Measurements from ENCODE around the gene PDGFC.
A peak's percentile ranks its signal among the peaks of the same experiment; 100 is the strongest.

The PDGFC gene

GRCh38 chr4:156778606-156779005 is 193.0 kb downstream of the PDGFC start:
- peaks cover 0 to 62% (median 19%) of the 10 kb centered on the region in 4 donors for H3K4me1 ChIP-seq
- intact Hi-C loops (cut with DNase I; ENCODE audit: low total_unique reads) = loop anchor here (10.0 kb wide), 2 partner anchors 56 to 176 kb away; no protein-coding TSS in a partner anchor
- no peaks in the 10 kb centered on the region for H3K36me3 ChIP-seq
- TF ChIP-seq, protein P1, sequence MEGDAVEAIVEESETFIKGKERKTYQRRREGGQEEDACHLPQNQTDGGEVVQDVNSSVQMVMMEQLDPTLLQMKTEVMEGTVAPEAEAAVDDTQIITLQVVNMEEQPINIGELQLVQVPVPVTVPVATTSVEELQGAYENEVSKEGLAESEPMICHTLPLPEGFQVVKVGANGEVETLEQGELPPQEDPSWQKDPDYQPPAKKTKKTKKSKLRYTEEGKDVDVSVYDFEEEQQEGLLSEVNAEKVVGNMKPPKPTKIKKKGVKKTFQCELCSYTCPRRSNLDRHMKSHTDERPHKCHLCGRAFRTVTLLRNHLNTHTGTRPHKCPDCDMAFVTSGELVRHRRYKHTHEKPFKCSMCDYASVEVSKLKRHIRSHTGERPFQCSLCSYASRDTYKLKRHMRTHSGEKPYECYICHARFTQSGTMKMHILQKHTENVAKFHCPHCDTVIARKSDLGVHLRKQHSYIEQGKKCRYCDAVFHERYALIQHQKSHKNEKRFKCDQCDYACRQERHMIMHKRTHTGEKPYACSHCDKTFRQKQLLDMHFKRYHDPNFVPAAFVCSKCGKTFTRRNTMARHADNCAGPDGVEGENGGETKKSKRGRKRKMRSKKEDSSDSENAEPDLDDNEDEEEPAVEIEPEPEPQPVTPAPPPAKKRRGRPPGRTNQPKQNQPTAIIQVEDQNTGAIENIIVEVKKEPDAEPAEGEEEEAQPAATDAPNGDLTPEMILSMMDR (IDR thresholded peaks at IDR 0.05) = no peak
- DNase-seq = no peak
- no peaks in the 10 kb centered on the region for H3K27me3 ChIP-seq
- H3K4me3 ChIP-seq = no peak overlapping the region
- H3K9me3 ChIP-seq = no peaks in the 10 kb centered on the region
- peak overlapping the region in 1 of 2 donors; percentile 5 for H3K27ac ChIP-seq

DNA sequence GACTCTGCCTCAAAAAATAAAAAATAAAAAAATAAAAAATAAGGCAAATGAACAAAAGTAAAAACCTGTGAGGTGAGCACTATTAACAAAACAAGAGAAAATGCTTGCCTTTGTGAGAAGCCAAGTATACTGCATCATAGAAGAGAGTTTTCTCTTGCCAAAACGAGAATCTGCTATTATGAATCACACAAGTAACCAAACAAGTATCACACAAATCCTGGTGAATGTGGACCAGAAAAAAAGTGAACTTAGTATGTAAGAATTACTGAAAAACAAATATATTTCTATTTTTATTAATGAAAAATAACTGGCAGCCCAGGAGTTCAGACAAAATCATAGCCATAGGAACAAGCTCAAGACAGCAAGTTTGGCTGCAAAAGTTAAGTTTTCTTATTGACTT is 193.5 kb downstream of the PDGFC start:
- Histone ChIP-seq H3K27ac (peak overlapping the region in 1 of 2 donors; percentile 5), H3K9me3 (no peaks in the 10 kb centered on the region), H3K4me1 (peaks cover 0 to 67% (median 19%) of the 10 kb centered on the region in 4 donors), H3K4me3 (no peak overlapping the region), H3K36me3 (no peaks in the 10 kb centered on the region), H3K27me3 (no peaks in the 10 kb centered on the region)
- intact Hi-C loops (cut with DNase I; ENCODE audit: low total_unique reads) = loop anchor here (10.0 kb wide), 2 partner anchors 57 to 177 kb away; no protein-coding TSS in a partner anchor
- TF ChIP-seq, protein P1 (IDR thresholded peaks at IDR 0.05) = no peak
- no peak for DNase-seq

DNA sequence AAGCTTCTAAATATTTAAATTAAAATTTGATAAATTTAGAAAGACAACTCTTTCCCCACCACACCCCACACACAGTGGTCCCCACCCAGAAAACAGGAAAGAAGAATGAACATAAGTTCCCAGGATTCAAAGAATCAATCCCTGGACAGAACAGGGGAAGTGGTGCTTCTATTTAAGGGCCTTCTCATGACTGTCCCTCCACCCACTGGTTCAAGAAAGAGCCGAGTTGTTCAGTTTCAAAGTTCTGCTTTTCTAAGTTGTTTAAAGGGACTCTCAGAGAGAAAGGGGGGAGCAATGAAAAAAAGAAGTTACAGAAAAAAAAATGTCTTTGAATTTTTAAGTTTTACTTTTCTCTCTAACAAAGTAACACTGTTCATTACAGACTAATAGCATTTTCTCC is 195.8 kb downstream of the PDGFC start:
- DNase-seq = peak in 1 of 2 donors; percentile 35
- no peaks in the 10 kb centered on the region for H3K9me3 ChIP-seq
- H3K36me3 ChIP-seq = no peaks in the 10 kb centered on the region
- peaks cover 0 to 90% (median 29%) of the 10 kb centered on the region in 4 donors for H3K4me1 ChIP-seq
- no peak overlapping the region for H3K27ac ChIP-seq
- no peak overlapping the region for H3K4me3 ChIP-seq
- TF ChIP-seq, protein P1 (IDR thresholded peaks at IDR 0.05) = no peak
- no peaks in the 10 kb centered on the region for H3K27me3 ChIP-seq
- intact Hi-C loops (cut with DNase I; ENCODE audit: low total_unique reads) = loop anchor here (10.0 kb wide), 2 partner anchors 59 to 179 kb away; no protein-coding TSS in a partner anchor

DNA sequence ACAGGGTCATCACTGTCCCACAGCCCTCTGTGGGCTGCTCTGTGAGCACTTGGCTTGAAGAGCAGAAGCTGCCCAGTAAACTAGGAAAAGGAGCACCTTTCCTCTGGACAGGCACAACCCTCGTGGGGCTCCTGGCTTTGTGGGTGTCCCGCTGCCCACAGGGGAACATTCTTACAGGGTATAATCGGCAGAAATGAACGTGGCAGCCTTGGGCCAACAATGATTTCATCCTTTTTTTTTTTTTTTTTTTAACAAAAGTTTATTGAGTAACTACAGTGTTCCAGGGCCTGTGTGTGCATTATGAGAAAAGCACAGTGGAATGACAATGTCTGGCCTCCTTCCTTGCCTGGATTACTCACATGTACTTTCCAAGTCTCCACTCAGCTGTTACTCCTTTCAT is 197.2 kb downstream of the PDGFC start:
- no peak overlapping the region for H3K4me3 ChIP-seq
- peaks cover 0 to 100% (median 32%) of the 10 kb centered on the region in 4 donors for H3K4me1 ChIP-seq
- no peak for DNase-seq
- intact Hi-C loops (cut with DNase I; ENCODE audit: low total_unique reads) = loop anchor here (10.0 kb wide), 2 partner anchors 60 to 180 kb away; no protein-coding TSS in a partner anchor
- H3K27me3 ChIP-seq = no peaks in the 10 kb centered on the region
- no peaks in the 10 kb centered on the region for H3K36me3 ChIP-seq
- H3K27ac ChIP-seq = peak overlapping the region; percentile 6 to 76
- TF ChIP-seq, protein P1 (IDR thresholded peaks at IDR 0.05) = no peak
- no peaks in the 10 kb centered on the region for H3K9me3 ChIP-seq

- intact Hi-C loops (cut with DNase I; ENCODE audit: low total_unique reads) = loop anchor here (10.0 kb wide), 2 partner anchors 61 to 181 kb away; no protein-coding TSS in a partner anchor
- Histone ChIP-seq H3K4me1 (peaks cover 0 to 100% (median 29%) of the 10 kb centered on the region in 4 donors), H3K4me3 (no peak overlapping the region), H3K36me3 (no peaks in the 10 kb centered on the region), H3K9me3 (no peaks in the 10 kb centered on the region), H3K27ac (peak overlapping the region; percentile 6 to 76), H3K27me3 (no peaks in the 10 kb centered on the region)
- TF ChIP-seq, protein P1 (IDR thresholded peaks at IDR 0.05) = no peak
- no peak for DNase-seq
These were observed 197.8 kb downstream of the PDGFC start for GRCh38 chr4:156773648-156774357.
